Activated naive CD4-positive, alpha-beta T cell treated with anti-CD3 and anti-CD28 coated beads, Interleukin-2, amount 10 ng/mL, durations not matched to agents 7 days and 5 days (primary cell): Measurements from ENCODE around the gene C22orf42.
"Not testable (repeated sequence)": the region's sequence is repeated elsewhere in the genome, so short reads cannot be mapped to it uniquely, and the experiment has no call there.

Experiments
- CTCF ChIA-PET: fragments of 350-600 bp; sonication (Branson Sonifier 250); formaldehyde crosslinking; loops from one replicate; lab custom pipeline; 2021; ENCODE audit warnings: antibody characterized with exemption; lab: Charles Lee
- DNase-seq: peaks from one replicate; pipeline ENCODE4 v3.0.0-alpha.2; 2020
- H3K27ac Mint-ChIP-seq: one replicate; pipeline ENCODE4 v1.8.0; 2021; ENCODE audit warnings: mild to moderate bottlenecking, moderate library complexity, mixed read lengths
- H3K27me3 Mint-ChIP-seq: one replicate; pipeline ENCODE4 v1.8.0; 2021; ENCODE audit warnings: mild to moderate bottlenecking, mixed read lengths
- H3K36me3 Mint-ChIP-seq: one replicate; pipeline ENCODE4 v1.8.0; 2021; ENCODE audit warnings: mixed read lengths
- H3K4me1 Mint-ChIP-seq: one replicate; pipeline ENCODE4 v1.8.0; 2021; ENCODE audit warnings: mixed read lengths
- H3K4me3 Mint-ChIP-seq: one replicate; pipeline ENCODE4 v1.8.0; 2021; ENCODE audit warnings: mild to moderate bottlenecking, moderate library complexity, mixed read lengths
- H3K9me3 Mint-ChIP-seq: one replicate; pipeline ENCODE4 v1.8.0; 2021; ENCODE audit warnings: mixed read lengths

Gene C22orf42

DNA sequence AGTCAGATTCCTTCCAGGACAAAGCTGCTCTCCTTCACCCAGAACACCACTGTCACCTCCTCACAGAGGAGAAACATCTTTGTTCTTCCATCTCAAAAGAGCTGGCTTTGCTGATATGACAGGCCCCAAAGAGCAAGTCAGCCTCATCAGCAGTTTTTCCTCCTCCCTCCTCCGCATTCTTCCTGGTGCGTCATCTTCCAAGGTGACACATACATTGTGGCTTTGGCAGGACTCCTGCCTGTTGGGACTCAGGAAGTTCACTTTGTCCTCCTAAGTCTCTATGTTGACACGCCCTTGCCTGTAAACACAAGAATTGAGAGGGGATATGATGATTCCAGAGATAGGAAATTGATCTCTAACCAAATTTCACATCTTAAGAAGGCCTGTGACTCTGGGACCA lies 23.1 kb downstream of the C22orf42 start:
- DNase-seq, H3K27ac Mint-ChIP-seq, H3K9me3 Mint-ChIP-seq, H3K36me3 Mint-ChIP-seq: not testable (repeated sequence)
- CTCF ChIA-PET: interaction anchor here (0.6 kb wide), 1 partner anchor 223 kb away, joined by 3 read pairs; no protein-coding TSS in a partner anchor
- Mint-ChIP-seq H3K4me3 (peak overlapping the region; percentile 23), H3K27me3 (peaks cover 14% of the 10 kb centered on the region), H3K4me1 (peaks cover 38% of the 10 kb centered on the region)

DNA sequence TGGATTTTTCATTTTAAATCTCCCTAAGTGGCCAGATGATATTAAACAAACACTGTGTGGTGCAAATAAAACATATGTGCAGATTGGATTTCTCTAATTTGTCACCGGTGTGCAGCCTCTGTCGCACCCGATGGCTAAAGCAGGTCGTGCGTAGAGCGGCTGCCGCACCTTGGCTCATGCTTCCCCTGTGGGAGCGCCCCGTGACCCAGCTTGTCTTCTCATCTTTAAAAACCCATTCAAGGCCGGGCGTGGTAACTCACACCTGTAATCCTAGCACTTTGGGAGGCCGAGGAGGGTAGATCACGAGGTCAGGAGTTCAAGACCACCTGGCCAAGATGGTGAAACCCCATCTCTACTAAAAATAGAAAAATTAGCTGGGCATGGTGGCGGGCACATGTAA lies 24.3 kb downstream of the C22orf42 start:
- H3K27ac Mint-ChIP-seq: peak overlapping the region; percentile 52
- H3K4me1 Mint-ChIP-seq: peaks cover 34% of the 10 kb centered on the region
- CTCF ChIA-PET: interaction anchor here (0.7 kb wide), 1 partner anchor 53 kb away, joined by 3 read pairs; no protein-coding TSS in a partner anchor
- not testable (repeated sequence) for H3K9me3 Mint-ChIP-seq, H3K4me3 Mint-ChIP-seq, H3K36me3 Mint-ChIP-seq, DNase-seq
- peaks cover 17% of the 10 kb centered on the region for H3K27me3 Mint-ChIP-seq

DNA sequence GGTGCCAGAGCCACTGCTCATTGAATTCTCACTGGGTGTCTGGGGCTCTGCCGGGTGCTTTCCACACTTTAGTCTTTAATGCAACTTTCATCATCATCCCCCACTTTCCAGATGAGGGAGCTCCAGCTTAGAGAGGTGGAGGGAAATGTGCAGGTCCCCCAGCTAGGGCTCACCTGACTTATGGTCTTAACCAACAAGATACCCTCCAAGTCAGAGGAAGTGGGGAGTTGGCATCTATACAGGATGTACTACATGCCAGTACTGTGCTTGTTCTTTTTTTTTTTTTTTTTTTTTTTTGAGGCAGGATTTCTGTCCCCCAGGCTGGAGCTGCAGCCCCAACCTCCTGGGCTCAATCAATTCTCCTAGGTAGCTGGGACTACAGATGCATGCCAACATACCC lies 26.3 kb downstream of the C22orf42 start:
- Mint-ChIP-seq H3K4me1 (peaks cover 29% of the 10 kb centered on the region), H3K9me3 (no peaks in the 10 kb centered on the region), H3K27me3 (peaks cover 15% of the 10 kb centered on the region), H3K27ac (no peak overlapping the region), H3K4me3 (no peak overlapping the region), H3K36me3 (peaks cover 3% of the 10 kb centered on the region)
- DNase-seq: no peak
- CTCF ChIA-PET: no interaction called here

DNA sequence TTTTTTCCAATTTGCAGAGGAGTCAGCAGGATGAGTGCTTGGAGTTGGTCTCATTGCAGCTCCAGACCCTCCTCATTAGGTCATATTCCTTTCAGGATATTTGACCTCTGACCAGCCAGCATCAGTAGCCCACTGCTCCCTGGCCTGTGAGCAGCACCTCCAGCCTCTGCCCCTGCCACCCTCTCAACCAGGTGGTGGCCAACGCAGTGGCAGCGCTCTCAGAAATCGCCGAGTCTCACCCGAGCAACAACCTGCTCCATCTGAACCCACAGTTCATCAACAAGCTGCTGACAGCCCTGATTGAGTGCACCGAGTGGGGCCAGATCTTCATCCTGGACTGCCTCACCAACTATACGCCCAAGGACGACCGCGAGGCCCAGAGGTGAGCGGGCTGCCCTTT lies 27.0 kb downstream of the C22orf42 start:
- peaks cover 22% of the 10 kb centered on the region for H3K4me1 Mint-ChIP-seq
- DNase-seq: no peak
- no peak overlapping the region for H3K27ac Mint-ChIP-seq
- peaks cover 15% of the 10 kb centered on the region for H3K27me3 Mint-ChIP-seq
- no peaks in the 10 kb centered on the region for H3K36me3 Mint-ChIP-seq
- CTCF ChIA-PET: no interaction called here
- H3K4me3 Mint-ChIP-seq: no peak overlapping the region
- H3K9me3 Mint-ChIP-seq: no peaks in the 10 kb centered on the region

DNA sequence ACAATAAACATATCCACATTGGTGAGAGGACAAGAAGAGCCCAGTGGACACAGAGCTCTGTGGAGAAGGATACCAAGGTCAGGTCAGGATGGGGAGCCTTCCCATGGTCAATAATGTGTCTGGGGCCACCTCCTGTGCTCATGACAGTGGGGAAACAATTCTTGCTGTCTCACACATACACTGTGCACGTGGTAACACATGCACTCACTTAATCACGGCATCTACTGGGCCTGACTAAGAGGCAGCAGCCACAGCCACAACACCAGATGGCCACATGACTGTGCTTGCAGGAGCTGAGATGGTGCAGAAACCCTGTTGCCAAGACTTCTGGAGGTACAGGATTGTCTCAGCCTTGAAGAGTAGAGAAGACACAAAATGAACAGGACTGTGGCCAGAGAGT lies 28.6 kb downstream of the C22orf42 start:
- H3K4me3 Mint-ChIP-seq: no peak overlapping the region
- no peak for DNase-seq
- no peaks in the 10 kb centered on the region for H3K9me3 Mint-ChIP-seq
- no peaks in the 10 kb centered on the region for H3K36me3 Mint-ChIP-seq
- CTCF ChIA-PET: interaction anchor here (0.5 kb wide), 1 partner anchor 157 kb away, joined by 3 read pairs; no protein-coding TSS in a partner anchor
- H3K27me3 Mint-ChIP-seq: peaks cover 15% of the 10 kb centered on the region
- peaks cover 10% of the 10 kb centered on the region for H3K4me1 Mint-ChIP-seq
- no peak overlapping the region for H3K27ac Mint-ChIP-seq

GRCh38 chr22:32127904-32128303 lies 31.2 kb downstream of the C22orf42 start:
- Mint-ChIP-seq H3K4me3 (no peak overlapping the region), H3K9me3 (no peaks in the 10 kb centered on the region), H3K27me3 (peaks cover 5% of the 10 kb centered on the region), H3K36me3 (no peaks in the 10 kb centered on the region), H3K4me1 (peaks cover 19% of the 10 kb centered on the region), H3K27ac (no peak overlapping the region)
- no peak for DNase-seq
- CTCF ChIA-PET: no interaction called here

DNA sequence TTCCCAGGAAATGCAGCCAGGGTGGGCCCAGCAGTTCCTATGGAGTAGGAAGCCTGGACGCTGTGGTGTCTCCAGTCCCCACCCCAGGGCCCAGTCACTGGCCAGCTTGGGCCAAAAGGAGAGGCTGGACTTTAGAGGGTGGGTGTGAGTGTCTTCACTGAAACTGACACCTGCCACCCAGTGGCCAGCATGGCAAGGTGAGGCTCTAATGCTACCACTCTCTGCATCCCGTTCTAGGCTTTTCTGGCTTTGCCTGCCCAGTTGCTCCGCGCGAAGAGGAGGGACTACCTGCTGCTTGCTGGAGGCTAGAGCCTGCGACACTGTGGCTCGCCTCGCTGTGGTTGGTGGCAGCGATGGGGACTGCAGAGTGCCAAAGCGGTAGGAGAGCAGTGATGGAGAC lies 35.4 kb downstream of the C22orf42 start:
- Mint-ChIP-seq H3K36me3 (no peaks in the 10 kb centered on the region), H3K27ac (no peak overlapping the region), H3K9me3 (no peaks in the 10 kb centered on the region), H3K4me3 (no peak overlapping the region), H3K4me1 (peaks cover 12% of the 10 kb centered on the region), H3K27me3 (peaks cover 4% of the 10 kb centered on the region)
- CTCF ChIA-PET: no interaction called here
- DNase-seq: no peak

- CTCF ChIA-PET: no interaction called here
- no peaks in the 10 kb centered on the region for H3K9me3 Mint-ChIP-seq
- H3K27me3 Mint-ChIP-seq: peaks cover 4% of the 10 kb centered on the region
- no peak for DNase-seq
- H3K4me1 Mint-ChIP-seq: peaks cover 12% of the 10 kb centered on the region
- H3K36me3 Mint-ChIP-seq: no peaks in the 10 kb centered on the region
- H3K27ac Mint-ChIP-seq: no peak overlapping the region
- no peak overlapping the region for H3K4me3 Mint-ChIP-seq
Observed at GRCh38 chr22:32122899-32123298, 36.2 kb downstream of the C22orf42 start.

DNA sequence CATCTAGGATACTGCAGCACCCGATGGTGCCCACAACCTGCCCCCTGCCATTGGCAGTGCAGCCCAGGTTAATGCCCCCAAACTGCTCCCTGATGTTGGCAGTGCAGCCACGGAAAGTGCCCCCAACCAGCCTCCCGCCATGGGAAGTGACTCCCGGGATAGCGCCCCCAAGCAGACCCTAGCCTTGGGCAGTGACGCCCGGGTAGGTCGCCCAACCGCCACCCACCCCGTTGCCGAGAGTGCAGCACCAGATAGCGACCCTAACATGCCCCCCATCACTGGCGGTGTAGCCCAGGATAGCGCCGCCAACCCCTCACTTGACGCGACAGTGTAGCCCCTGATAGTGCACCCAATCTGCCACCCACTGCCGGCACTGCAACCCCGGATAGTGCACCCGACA lies 38.5 kb downstream of the C22orf42 start:
- no peak overlapping the region for H3K27ac Mint-ChIP-seq
- H3K4me1 Mint-ChIP-seq: peaks cover 10% of the 10 kb centered on the region
- H3K9me3 Mint-ChIP-seq: no peaks in the 10 kb centered on the region
- no peaks in the 10 kb centered on the region for H3K36me3 Mint-ChIP-seq
- CTCF ChIA-PET: no interaction called here
- peaks cover 10% of the 10 kb centered on the region for H3K27me3 Mint-ChIP-seq
- no peak for DNase-seq
- H3K4me3 Mint-ChIP-seq: no peak overlapping the region

DNA sequence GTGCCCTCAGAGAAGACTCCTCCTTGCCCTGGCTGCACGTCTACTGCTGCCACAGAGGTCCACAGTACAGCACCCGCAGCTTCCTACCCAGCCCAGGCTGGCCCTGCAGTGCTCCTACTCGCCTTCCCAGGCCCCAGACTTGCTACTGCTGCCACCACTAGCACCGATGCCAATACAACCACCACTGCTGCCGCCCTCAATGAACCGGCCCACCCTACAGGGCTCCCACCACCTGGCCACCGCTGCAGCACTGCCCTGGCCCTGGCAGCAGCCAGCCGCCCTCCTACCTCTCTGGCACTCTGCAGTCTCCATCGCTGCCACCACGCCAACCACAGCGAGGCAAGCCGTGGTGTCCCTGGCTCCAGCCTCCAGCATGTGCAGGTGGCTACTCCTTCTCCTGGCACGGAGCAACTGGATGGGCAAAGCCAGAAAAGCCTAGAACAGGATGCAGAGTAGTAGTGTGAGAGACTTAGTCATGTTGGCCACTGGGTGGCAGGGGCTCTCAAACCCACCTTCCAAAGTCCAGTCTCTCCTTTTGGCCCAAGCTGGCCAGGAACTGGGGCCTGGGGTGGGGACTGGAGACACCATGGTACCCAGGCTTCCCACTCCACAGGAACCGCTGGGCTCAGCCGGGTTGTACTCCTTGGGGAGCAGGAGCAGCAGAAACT lies 39.4 kb downstream of the C22orf42 start:
- Mint-ChIP-seq H3K36me3 (no peaks in the 10 kb centered on the region), H3K27me3 (peaks cover 14% of the 10 kb centered on the region), H3K4me3 (no peak overlapping the region), H3K27ac (no peak overlapping the region), H3K4me1 (peaks cover 2% of the 10 kb centered on the region), H3K9me3 (no peaks in the 10 kb centered on the region)
- CTCF ChIA-PET: no interaction called here
- no peak for DNase-seq

DNA sequence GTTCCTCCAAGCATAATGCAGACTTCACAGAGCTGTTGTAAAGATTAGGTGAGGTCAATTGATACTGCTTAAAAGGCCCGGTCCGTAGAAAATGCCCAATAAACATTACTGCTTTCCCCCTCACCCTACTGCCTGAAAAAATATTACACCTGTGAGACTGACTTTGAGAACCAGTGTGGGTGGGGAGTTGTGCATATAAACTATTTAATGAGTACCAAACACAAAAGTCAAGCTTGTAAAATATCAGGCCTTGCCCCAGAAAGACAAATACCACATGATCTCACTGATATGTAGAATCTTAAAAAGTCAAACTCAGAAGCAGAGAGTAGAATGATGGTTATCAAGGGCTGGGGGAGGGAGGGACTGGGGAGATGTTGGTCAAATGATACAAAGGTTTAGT lies 46.7 kb downstream of the C22orf42 start:
- Mint-ChIP-seq H3K36me3 (no peaks in the 10 kb centered on the region), H3K27ac (no peak overlapping the region), H3K4me1 (no peaks in the 10 kb centered on the region), H3K9me3 (no peaks in the 10 kb centered on the region), H3K4me3 (no peak overlapping the region), H3K27me3 (peaks cover 28% of the 10 kb centered on the region)
- CTCF ChIA-PET: no interaction called here
- DNase-seq: no peak

GRCh38 chr22:32106930-32107329 lies 52.2 kb downstream of the C22orf42 start:
- CTCF ChIA-PET: interaction anchor here (1.6 kb wide), 1 partner anchor 159 kb away, joined by 5 read pairs; no protein-coding TSS in a partner anchor
- Mint-ChIP-seq H3K9me3 (no peaks in the 10 kb centered on the region), H3K36me3 (no peaks in the 10 kb centered on the region), H3K27ac (no peak overlapping the region), H3K4me1 (no peaks in the 10 kb centered on the region), H3K27me3 (peaks cover 14% of the 10 kb centered on the region), H3K4me3 (no peak overlapping the region)
- DNase-seq: peak; percentile 63

DNA sequence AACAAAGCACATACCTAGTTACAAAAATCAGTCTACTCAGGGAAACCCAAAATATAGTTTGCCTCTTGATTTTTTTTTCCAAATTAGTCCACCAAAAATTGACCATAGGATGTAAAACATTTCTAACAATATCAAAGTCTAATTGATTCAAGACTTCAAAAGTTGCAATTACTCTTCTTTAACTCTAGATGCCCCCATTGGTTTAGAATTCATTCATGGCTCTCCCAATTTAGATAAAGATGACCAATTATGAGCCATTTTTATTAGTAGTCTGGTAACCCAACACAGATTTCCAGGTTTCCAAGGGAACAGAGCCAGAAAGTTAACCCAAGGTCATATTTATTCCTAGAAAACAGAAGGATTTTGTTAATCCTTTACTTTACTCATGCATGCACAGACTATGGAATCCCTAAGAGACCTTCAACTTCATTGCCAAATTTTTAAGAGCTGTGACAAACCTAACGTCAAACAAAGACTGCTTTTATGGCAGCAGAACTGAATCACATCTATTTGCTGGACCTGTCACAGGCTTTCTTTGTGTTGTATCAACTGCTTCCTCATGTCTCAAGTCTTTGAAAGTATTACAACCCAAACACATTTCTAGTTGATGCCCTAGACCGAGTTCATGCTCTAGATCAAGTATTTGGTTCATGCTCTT lies 55.3 kb downstream of the C22orf42 start:
- Mint-ChIP-seq H3K4me1 (no peaks in the 10 kb centered on the region), H3K27me3 (peaks cover 11% of the 10 kb centered on the region), H3K27ac (no peak overlapping the region), H3K9me3 (no peaks in the 10 kb centered on the region), H3K36me3 (no peaks in the 10 kb centered on the region), H3K4me3 (no peak overlapping the region)
- no peak for DNase-seq
- CTCF ChIA-PET: interaction anchor here (1.1 to 1.6 kb wide), 4 partner anchors 12 to 162 kb away, joined by 3 to 5 read pairs (median 4); no protein-coding TSS in a partner anchor

- Mint-ChIP-seq H3K4me1 (no peaks in the 10 kb centered on the region), H3K9me3 (no peaks in the 10 kb centered on the region), H3K27ac (no peak overlapping the region), H3K4me3 (no peak overlapping the region), H3K27me3 (peaks cover 15% of the 10 kb centered on the region), H3K36me3 (no peaks in the 10 kb centered on the region)
- no peak for DNase-seq
- CTCF ChIA-PET: interaction anchor here (0.5 kb wide), 1 partner anchor 131 kb away, joined by 3 read pairs; no protein-coding TSS in a partner anchor
Observed at GRCh38 chr22:32100711-32101110, 58.4 kb downstream of the C22orf42 start.
